ENCODE measurements around the gene TNRC18. TPM values are rescaled to one million over a fixed set of nuclear protein-coding genes. Genes with fewer than 3 reads are reported as not detected.

The TNRC18 gene
- total and polyA plus RNA-seq, 4 donors = 2.3 to 37.1 (median 20.4) TPM

DNA sequence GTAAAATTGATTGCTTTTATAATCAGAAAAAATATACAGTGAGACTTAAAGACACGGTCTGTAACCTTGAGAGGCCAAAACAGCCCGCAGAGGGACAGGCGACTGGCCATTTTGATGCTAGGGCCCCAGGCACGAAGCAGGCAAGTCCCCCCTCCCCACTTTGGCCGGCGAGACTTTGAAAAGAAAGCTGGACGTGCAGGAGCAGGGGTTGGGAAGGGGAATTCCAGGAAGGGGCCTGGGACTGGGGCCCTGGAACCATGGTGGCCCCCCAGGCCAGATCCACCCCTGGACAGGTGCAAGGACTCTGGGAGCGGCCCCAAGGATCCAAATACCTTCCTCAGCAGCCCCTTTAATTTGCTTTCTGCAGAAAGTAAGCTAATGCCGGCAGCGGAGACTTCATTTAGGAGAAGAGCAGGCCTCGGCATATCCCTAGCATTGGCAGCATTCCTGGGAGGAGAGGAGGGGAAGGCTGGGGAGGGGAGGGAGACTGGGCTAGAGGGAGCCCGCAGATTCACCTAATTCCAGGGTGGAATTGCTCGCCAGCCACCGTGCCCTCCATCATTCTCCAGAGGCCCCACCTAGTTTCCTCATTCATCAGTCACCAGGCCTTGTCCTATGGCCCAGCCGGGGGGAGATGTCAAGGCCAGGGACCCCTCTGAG, 24.9 kb upstream of the TNRC18 start:
- WGBS = 80% methylated on average over 15 of the region's 15 CpGs
- Histone ChIP-seq H3K27me3 (ENCODE audit: control insufficient read depth in 4 of 4, insufficient read depth in 4 of 4, low read length in 3 of 4) (no peaks in the 10 kb centered on the region), H3K36me3 (ENCODE audit: control insufficient read depth in 4 of 4, insufficient read depth in 3 of 4, low read depth in 1 of 4, low read length in 3 of 4) (no peaks in the 10 kb centered on the region), H3K4me3 (ENCODE audit: low read depth in 1 of 3, low read length in 3 of 3) (no peak overlapping the region), H3K27ac (ENCODE audit: low read depth in 1 of 2, low read length in 2 of 2) (no peak overlapping the region), H3K4me1 (ENCODE audit: control insufficient read depth in 4 of 4, insufficient read depth in 4 of 4, low read length in 3 of 4) (peaks cover 0 to 6% (median 2%) of the 10 kb centered on the region in 4 donors), H3K9me3 (ENCODE audit: control insufficient read depth in 4 of 4, low read length in 3 of 4) (no peaks in the 10 kb centered on the region), H3K9ac (ENCODE audit: low read depth in 1 of 2, low read length in 2 of 2) (no peak overlapping the region)
- TF ChIP-seq TAF1 (conservative IDR thresholded peaks at IDR 0.05) (no peak), RAD21 (IDR thresholded peaks at IDR 0.05) (no peak), RXRA (IDR thresholded peaks at IDR 0.05) (no peak), FOXA2 (IDR thresholded peaks at IDR 0.05) (no peak), SP1 (IDR thresholded peaks at IDR 0.05) (no peak), NR2F2 (IDR thresholded peaks at IDR 0.05) (no peak), HNF4G (IDR thresholded peaks at IDR 0.05) (no peak), HNF4A (conservative IDR thresholded peaks at IDR 0.05) (no peak), JUND (IDR thresholded peaks at IDR 0.05) (no peak), GABPA (IDR thresholded peaks at IDR 0.05 in 1 of 2, conservative IDR thresholded peaks at IDR 0.05 in 1 of 2) (no peak), YY1 (IDR thresholded peaks at IDR 0.05) (no peak), EGR1 (IDR thresholded peaks at IDR 0.05; ENCODE audit: low read depth in 2 of 2) (no peak)
- TF ChIP-seq, protein P1, sequence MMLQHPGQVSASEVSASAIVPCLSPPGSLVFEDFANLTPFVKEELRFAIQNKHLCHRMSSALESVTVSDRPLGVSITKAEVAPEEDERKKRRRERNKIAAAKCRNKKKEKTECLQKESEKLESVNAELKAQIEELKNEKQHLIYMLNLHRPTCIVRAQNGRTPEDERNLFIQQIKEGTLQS (IDR thresholded peaks at IDR 0.05) = no peak
- TF ChIP-seq, protein P2, sequence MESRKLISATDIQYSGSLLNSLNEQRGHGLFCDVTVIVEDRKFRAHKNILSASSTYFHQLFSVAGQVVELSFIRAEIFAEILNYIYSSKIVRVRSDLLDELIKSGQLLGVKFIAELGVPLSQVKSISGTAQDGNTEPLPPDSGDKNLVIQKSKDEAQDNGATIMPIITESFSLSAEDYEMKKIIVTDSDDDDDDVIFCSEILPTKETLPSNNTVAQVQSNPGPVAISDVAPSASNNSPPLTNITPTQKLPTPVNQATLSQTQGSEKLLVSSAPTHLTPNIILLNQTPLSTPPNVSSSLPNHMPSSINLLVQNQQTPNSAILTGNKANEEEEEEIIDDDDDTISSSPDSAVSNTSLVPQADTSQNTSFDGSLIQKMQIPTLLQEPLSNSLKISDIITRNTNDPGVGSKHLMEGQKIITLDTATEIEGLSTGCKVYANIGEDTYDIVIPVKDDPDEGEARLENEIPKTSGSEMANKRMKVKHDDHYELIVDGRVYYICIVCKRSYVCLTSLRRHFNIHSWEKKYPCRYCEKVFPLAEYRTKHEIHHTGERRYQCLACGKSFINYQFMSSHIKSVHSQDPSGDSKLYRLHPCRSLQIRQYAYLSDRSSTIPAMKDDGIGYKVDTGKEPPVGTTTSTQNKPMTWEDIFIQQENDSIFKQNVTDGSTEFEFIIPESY (IDR thresholded peaks at IDR 0.05) = no peak
- TF ChIP-seq, protein P3, sequence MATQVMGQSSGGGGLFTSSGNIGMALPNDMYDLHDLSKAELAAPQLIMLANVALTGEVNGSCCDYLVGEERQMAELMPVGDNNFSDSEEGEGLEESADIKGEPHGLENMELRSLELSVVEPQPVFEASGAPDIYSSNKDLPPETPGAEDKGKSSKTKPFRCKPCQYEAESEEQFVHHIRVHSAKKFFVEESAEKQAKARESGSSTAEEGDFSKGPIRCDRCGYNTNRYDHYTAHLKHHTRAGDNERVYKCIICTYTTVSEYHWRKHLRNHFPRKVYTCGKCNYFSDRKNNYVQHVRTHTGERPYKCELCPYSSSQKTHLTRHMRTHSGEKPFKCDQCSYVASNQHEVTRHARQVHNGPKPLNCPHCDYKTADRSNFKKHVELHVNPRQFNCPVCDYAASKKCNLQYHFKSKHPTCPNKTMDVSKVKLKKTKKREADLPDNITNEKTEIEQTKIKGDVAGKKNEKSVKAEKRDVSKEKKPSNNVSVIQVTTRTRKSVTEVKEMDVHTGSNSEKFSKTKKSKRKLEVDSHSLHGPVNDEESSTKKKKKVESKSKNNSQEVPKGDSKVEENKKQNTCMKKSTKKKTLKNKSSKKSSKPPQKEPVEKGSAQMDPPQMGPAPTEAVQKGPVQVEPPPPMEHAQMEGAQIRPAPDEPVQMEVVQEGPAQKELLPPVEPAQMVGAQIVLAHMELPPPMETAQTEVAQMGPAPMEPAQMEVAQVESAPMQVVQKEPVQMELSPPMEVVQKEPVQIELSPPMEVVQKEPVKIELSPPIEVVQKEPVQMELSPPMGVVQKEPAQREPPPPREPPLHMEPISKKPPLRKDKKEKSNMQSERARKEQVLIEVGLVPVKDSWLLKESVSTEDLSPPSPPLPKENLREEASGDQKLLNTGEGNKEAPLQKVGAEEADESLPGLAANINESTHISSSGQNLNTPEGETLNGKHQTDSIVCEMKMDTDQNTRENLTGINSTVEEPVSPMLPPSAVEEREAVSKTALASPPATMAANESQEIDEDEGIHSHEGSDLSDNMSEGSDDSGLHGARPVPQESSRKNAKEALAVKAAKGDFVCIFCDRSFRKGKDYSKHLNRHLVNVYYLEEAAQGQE (IDR thresholded peaks at IDR 0.05) = no peak
- TF ChIP-seq, protein P4, sequence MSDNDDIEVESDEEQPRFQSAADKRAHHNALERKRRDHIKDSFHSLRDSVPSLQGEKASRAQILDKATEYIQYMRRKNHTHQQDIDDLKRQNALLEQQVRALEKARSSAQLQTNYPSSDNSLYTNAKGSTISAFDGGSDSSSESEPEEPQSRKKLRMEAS (IDR thresholded peaks at IDR 0.05) = no peak
- TF ChIP-seq, protein P5, sequence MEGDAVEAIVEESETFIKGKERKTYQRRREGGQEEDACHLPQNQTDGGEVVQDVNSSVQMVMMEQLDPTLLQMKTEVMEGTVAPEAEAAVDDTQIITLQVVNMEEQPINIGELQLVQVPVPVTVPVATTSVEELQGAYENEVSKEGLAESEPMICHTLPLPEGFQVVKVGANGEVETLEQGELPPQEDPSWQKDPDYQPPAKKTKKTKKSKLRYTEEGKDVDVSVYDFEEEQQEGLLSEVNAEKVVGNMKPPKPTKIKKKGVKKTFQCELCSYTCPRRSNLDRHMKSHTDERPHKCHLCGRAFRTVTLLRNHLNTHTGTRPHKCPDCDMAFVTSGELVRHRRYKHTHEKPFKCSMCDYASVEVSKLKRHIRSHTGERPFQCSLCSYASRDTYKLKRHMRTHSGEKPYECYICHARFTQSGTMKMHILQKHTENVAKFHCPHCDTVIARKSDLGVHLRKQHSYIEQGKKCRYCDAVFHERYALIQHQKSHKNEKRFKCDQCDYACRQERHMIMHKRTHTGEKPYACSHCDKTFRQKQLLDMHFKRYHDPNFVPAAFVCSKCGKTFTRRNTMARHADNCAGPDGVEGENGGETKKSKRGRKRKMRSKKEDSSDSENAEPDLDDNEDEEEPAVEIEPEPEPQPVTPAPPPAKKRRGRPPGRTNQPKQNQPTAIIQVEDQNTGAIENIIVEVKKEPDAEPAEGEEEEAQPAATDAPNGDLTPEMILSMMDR (IDR thresholded peaks at IDR 0.05; ENCODE audit: low read depth, low read length, missing input control) = no peak
- DNase-seq (ENCODE audit: low spot score) = no peak

All from liver (tissue), 9 donors.